CD4-positive, alpha-beta T cell treated with Interleukin-15 for 1 hour (primary cell): ENCODE data around the gene SNX13.
"Not testable (repeated sequence)": the region's sequence is repeated elsewhere in the genome, so short reads cannot be mapped to it uniquely, and the experiment has no call there.

ENCODE experiments used
- DNase-seq: peaks from one replicate; pipeline ENCODE4 v3.0.0-alpha.2; 2020

The SNX13 gene

DNA sequence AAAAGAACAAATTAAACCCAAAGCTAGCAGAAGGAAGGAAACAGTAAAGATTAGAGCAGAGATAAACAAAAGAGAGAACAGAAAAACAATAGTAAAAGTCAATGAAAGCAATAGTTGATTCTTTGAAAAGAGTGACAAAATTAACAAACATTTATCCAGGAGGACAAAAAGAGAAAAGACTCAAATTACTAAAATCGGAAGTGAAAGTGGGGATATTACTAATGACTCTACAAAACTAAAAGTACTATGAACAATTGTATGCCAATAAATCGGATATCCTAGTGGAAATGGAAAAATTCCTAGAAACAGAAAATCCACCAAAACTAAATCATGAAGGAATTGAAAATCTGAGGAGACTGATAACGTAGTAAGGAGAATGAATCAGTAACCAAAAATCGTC is 96.3 kb downstream of the SNX13 start:
- no peak for DNase-seq

DNA sequence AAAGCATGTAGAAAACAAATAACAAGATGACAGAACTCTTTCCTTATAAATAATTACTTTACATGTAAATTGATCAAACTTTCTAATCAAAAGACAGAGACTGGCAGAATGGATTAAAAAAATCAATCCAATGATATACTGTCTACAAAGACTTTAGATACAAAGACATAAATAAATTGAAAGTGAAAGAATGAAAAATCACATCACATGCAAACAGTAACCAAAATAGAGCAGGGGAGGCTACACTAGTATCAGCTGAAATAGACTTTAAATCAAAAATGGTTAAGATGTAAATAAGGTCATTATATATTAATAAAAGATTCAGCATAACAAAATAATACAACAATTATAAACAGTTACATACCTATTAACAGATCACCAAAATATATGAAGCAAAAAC is 97.3 kb downstream of the SNX13 start:
- no peak for DNase-seq

DNA sequence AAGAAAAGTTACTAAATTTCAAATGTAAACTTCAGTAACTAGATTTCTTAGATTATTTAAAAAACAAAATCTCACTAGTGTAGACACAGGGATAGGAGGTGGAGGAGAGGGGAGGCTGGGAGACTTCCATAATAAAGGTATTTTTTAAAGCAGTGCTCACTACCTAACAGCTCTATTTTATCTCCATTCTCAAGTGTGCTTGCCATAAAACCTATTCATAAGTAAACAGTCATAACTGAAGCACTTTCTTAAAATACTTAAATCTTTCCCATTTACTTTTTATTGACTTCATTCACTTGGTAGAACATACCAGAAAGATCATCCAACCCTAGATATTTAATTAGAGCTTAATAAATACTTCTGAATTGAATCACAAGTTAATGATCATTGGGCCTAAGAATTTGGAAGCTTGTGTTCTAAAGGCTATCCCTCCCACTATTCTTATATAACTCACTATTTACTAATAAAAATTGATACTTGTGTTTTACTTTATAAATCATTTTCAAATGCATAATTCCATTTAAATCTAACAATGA is 107.4 kb downstream of the SNX13 start:
- DNase-seq = no peak

DNA sequence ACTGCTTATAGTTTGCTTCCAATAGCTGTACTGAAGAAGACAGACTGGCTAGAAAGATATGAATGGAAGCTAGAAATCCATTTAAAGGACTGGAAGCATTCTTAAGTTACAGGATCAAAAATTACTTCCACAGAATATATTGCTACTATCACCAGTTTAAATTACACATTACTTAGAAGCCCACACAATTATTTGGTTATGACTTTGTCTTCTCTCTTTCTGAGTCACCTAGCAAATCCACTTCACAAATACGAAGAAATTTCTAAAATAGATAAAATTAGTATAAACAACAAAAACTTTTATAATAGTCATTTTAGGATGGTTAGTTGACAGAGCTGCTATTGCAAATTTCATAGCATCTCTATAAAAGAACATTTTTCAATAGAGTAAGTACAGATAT is 108.1 kb downstream of the SNX13 start:
- no peak for DNase-seq

DNA sequence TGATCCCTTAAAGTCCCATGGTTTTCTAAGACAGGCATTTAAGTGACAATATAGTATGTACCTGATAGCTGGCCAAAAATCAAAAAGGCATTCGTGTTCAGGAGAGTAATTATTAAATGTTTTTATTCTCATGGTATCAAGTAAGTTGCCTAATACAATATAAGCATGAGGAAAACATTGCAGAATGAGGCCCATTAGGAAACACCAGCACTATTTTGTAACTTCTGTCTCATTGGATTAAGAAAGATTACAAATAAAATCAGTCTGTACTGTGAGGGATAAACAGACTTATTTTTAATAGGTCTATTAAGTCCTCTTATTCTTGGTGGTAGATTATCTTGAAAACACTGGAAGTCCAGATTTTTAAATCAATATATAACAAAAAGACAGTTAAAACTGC is 110.1 kb downstream of the SNX13 start:
- no peak for DNase-seq

DNA sequence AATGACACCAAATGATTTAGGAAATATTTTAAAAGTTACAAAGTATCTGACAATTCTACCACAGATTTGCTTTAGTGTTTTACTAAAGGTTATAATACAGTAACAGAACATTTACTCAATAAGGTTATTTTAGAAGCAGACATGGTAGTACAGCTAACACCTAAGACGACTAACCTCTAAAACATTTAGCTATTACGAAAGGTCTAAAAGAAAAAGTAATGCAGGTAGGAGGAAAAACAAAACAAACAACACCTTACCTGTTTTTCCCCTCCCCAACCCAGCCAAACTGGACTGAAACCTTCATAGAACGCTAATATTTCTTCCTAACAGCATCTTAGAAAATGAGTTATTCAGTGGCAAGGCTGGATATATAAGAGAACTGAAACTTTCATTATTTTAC is 111.3 kb downstream of the SNX13 start:
- no peak for DNase-seq

DNA sequence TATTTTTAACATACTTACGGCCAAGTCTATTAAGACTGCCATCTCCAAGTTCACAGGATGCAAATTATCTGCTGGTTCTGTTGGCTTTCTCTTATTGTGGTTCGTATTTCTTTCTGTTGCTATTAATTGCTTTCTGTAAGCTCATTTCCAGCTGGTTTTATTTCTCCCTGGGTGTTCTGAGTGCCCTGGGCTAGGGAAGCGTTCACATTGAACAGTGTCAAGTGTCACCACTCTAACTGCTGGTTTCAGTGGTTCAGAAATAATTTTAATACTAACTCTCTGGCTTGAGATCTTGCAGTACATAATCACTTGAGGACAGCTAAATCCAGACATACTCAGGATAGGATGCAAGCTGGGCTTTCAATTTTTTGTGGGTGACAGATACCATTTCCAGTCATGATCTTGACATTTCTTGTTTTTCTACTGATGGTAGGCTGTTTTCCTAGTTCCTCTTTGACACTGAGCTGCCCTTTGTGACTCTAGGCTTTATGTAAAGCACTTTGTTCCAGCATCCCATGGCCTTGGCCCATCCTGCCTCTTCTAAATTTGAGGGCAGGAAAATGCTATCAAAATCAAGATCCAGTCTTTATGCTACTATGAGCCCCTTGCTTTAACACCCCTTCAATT is 117.6 kb downstream of the SNX13 start:
- no peak for DNase-seq

DNA sequence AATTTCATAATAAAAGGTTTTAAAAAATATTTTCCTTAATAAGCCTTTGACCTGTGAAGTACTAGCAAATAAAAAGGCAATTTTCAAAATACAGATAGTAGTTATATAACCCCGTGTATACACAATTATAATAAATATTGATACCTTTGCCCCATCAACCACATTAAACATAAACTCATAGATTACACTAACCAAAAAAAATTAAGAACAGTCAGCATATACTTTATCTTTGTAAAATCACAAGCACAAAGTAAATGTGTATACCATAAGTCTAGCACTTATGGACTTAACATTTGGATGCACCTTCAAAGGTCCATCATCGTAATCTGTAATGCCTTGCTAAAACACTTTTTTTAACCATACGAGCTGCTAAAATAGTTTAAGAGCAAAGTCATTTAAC is 123.4 kb downstream of the SNX13 start:
- no peak for DNase-seq

DNA sequence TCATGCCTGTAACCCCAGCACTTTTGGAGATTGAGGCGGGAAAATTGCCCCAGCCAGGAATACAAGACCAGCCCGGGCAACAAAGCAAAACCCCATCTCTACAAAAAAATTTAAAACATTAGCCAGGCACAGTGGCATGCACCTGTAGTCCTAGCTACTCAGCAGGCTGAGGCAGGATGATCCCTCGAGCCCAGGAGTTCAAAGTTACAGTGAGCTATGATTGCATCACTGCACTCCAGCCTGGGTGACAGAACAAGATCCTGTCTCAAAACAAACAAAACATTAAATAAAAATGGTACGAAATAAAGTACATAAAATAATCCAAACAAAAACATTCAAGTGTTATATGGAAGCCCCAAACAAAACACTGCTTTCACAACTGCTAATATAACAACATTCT is 125.0 kb downstream of the SNX13 start:
- no peak for DNase-seq

DNA sequence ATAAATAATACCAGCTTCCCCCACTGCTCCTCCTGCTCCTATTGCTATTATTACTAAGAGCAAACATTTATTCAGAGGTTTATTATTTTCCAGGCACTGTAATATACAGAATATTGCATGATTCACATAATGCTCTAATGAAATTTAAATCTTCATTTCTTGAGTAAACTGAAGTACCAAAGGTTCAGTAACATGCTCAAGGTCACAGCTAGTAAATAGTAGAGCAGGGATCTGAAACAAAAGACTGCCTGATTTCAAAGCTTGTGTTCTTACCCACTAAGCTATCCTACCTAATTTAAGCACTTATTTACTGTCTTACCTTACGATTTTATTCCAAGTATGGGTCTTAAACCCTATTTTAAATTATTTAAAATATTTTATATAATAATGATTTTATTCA is 126.2 kb downstream of the SNX13 start:
- DNase-seq = no peak

DNA sequence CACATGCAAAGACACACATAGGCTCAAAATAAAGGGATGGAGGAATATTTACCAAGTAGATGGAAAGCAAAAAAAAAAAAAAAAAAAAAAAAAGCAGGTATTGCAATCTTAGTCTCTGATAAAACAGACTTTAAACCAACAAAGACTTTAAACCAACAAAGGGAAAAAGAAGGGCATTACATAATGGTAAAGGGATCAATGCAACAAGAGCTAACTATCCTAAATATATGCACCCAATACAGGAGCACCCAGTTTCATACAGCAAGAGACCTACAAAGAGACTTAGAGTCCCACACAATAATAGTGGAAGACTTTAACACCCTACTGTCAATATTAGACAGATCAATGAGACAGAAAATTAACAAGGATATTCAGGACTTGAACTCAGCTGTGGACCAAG is 131.1 kb downstream of the SNX13 start:
- not testable (repeated sequence) for DNase-seq

DNA sequence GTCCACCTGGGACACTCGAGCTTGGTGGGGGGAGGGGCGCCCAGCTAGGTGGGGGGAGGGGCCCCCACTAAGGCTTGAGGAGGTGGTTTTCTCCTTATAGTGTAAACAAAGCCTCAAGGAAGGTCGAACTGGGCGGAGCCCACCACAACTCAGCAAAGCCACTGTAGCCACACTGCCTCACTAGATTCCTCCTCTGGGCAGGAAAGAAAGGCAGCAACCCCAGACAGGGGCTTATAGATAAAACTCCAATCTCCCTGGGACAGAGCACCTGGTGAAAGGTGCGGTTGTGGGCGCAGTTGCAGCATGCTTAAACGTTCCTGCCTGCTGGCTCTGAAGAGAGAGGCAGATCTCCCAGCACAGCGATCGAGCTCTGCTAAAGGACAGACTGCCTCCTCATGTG is 133.1 kb downstream of the SNX13 start:
- DNase-seq = no peak

DNA sequence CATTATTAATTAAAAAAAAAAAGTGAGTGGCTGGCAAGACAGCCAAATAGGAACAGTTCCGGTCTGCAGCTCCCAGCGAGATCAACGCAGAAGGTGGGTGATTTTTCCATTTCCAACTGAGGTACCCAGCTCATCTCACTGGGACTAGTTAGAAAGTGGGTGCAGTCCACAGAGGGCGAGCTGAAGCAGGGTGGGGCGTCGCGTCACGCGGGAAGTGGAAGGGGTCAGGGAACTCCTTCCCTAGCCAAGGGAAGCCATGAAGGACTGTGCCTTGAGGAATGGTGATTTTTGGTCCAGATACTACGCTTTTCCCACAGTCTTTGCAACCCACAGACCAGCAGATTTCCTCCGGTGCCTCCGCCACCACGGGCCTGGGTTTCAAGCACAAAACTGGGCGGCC is 133.7 kb downstream of the SNX13 start:
- no peak for DNase-seq

DNA sequence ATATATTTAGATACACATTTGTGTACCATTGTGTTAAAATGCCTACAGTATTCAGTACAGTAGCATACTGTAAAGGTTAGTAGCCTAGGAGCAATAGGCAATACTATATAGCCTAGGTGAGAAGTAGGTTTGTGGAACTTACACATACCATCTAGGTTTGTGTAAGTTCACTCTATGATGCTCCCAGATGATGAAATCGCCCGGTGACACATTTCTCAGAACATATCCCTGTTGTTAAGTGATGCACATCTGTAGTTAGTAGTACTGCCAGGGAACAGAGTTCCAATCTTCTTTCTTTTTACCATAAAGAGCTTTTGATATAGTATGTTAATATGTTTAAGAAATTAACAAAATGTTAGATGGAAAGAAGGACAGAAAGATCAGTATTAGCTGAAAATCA is 138.2 kb downstream of the SNX13 start:
- no peak for DNase-seq

DNA sequence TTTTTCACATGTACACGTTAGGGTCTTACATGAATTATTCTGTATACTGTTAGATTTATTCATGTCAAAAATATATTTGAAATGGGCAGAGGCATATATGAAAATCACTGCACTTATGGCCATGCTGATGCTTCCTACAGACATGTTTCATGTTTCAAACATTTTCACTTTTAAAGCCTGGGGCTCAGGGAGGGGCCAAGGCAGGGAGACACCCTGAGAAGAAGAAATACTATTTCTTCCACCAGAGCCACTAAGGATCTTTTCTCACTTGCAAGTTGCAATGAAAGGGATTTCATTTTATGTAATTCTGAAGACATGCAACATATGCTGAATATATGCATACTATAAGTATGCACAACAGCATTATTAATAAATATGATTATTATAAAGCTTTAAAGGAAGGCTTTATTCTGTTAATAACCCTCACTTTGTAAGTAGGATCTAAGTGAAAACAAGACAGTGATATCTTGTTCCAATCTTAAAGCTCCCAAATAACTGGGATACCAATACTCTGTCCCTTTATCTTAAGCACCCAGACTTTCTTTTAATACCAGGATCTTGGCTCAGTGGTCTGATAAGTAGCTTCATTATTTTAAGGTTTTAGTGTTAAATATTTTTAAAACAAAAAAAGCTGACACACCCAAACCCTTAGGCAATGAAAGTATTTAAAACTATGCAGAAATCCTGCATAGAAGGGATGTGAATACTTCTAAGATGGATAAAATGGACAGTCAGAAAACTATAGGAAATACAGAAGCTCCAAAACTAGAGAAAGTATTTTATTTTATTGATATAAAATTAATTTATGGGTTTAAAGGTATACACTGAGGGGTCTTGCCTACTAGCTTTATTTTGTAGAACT is 148.0 kb downstream of the SNX13 start:
- DNase-seq = no peak

DNA sequence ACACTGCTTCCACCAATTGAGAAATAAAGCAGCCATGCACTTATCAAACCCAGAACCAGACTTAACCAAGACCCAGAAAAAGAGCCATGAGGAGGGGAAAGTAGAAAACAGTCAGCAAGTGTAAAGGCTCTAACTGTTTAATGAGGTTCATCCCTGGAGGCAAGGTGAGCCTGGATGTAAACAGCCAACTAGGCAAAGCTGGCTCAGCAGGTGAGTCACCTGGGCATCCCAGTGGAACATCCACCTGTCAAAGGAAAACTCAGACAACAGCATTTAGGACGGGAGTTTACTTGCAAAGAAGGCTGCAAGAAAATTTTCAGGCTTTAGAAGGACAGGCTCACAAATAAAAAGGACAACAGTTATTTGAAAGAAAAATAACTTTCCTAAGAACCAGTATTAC is 153.0 kb downstream of the SNX13 start:
- no peak for DNase-seq

DNA sequence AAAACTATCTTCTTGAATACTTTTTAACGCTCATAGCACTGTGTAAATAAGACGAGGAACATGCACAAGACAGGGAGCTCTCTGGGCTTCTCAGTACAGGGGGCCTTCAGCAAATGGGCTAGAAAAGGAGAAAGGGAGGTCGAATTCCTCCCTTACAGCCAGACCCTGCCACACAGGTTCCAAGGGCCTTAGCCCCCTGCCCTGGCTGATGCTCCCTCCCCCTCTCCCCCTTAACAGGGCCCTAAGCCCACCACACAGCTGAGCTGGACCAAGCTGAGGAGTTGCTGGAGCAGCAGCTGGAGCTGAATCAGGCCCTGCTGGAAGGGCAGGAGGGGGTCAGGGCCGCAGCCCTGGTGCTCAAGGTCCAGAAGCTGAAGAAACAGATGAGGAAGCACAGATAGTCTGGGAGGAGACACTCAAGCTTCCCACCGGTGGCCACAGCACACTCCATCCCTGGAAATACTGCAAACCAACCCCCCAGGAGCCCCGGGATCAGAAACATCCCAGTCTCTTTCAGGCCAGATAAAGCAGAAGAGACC is 153.9 kb downstream of the SNX13 start:
- DNase-seq = no peak

DNA sequence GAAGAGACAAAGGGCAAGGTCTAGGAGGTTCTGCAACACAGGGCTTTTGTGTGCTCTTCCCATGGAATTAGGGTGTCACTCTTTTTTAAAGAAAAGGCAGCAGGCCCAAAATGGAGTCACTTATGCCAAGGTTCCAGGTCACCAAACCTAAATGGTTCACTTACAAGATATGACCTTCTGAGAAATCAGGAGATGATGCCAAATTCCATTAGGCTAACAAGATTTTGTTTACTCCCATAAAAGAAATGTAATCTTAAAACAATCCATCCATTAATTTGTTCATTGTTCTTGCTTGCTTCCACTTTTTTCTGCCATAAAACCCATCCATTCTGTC is 158.1 kb downstream of the SNX13 start:
- DNase-seq = no peak

DNA sequence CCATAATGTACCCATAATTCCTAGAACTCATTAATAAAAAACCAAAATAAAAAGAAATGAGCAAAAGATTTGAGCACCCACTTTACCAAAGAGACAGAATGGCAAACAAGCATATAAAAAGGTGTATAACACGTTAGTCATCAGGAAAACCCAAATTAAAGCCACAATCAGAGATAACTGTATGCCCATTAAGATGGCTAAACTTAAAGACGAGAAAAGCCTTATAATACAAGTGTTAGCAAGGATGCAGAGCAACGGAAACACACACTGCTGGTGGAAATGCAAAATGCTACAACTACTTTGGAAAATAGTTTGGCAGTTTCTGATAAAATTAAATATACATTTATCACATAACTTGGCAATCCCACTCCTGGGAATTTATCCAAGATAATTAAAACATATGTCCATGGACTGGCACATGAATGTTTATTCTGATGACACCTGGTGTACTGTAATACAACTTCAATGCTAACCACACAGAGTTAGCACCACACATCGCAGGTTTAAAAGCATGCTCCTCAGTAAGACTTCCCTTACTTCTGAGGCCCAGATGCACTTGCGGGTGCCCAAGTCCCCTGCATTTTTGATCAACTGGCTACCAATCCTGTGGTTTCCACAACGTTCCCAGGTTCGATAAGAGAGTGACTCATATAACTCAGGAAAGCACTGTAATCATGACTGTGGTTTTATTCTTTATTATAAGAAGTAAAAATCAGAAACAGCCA is 158.6 kb downstream of the SNX13 start:
- no peak for DNase-seq

DNA sequence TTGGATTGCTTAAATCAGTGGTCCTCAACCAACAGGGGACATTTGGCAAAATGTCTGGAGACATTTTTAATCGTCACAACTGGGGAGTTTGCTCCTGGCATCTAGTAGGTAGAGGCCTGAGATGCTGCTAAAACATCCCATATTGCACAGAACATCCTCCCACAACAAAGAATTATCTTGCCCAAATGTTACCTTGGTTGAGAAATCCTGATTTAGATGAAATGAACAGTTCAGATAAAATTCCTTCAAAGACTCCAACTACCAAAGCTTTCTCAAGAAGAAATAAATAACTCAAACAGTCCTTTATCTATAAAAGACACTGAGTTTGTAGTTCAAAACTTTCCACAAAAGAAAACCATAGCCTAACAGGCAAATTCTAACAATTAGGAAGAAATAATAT is 160.9 kb downstream of the SNX13 start:
- no peak for DNase-seq

DNA sequence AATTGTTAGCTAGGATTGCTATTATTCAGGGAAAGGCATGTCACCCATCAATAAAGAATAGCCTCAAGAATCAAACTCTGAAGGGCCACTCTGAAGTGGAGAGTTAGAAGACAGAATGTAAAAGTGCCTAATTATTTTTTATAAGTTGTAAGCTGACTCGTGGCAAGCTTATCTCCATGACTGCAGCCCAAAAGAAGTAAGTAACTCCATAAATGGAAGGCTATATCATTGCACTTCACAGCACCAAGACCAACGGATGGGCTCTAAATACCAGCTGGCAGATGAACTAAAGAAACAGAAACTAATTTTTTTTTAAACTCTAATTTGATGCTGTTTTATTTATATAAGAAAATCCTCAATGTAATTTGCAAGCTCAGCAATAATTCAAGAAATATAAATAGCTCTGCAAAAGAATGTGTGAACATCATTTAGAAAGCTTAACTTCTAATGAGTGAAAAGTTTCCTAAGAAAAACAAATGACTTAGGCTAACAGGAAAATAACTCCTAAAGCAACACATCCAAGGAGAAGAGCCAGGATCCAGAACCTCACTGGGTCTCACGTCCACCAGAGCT is 165.5 kb downstream of the SNX13 start:
- DNase-seq = no peak

DNA sequence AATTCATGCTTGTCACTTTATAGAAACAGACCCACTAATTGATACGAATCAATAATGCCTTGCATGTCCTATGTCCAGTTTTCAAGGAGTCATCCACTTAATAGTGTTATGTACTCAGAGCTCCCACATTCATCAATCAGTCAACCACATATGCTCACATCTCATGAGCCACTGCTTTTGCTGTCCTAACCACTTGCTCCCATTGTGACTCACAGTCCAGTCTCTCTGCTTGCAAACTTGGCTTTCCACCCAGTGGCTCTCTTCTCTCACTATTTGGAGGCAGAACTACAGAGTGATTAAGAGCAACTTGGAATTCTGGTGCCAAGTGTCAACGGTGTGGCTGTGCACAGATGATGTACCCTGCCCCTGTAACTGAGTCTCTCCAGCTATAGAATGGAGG is 166.0 kb downstream of the SNX13 start:
- no peak for DNase-seq

DNA sequence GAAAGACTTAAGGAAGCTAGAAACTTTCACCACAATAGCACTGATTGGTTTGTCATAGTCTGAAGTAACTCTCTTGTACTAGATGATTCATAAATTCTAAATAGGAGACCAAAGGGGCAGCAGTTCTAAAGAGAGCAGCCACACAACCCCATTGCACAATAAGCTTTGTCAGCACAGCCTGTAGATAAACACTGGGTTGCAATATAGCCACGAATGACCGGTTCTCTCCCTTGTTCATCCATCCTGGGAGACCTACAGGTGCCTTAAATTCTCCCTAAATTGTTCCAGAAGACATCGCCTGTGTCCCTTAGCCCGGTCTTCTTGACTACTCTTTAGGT is 167.0 kb downstream of the SNX13 start:
- DNase-seq = peak; percentile 43
